Neutrophil (primary cell): ENCODE data around the gene MUC3A.
"Not testable (repeated sequence)": the region's sequence is repeated elsewhere in the genome, so short reads cannot be mapped to it uniquely, and the experiment has no call there.

Experiments used
- H3K27ac ChIP-seq: fragments of 200-600 bp; sonication (generic); 2 replicates; pipeline ENCODE4 v1.5.1; 2016; ENCODE audit warnings: mild to moderate bottlenecking, moderate library complexity
- H3K27me3 ChIP-seq: fragments of 200-600 bp; sonication (generic); 2 replicates; pipeline ENCODE4 v1.6.0; 2016; ENCODE audit warnings: mild to moderate bottlenecking
- H3K36me3 ChIP-seq: fragments of 200-600 bp; sonication (generic); 2 replicates; pipeline ENCODE4 v1.5.1; 2017
- H3K4me1 ChIP-seq, 2 experiments: fragments of 200-600 bp in 1 of 2; sonication (generic) in 1 of 2; 1 replicate in 1 of 2; 2 replicates in 1 of 2; pipeline versions ENCODE4 v1.5.1 to v1.6.1; 2013 to 2016; ENCODE audit warnings: low read depth in 1 of 2, low read length in 1 of 2, mild to moderate bottlenecking in 1 of 2, moderate library complexity in 1 of 2; ENCODE audit not compliant: control insufficient read depth in 1 of 2, insufficient read depth in 1 of 2
- H3K4me3 ChIP-seq, 2 experiments: fragments of 200-600 bp in 1 of 2; sonication (generic) in 1 of 2; 1 replicate in 1 of 2; 2 replicates in 1 of 2; pipeline ENCODE4 v1.5.1; 2013 to 2016; ENCODE audit warnings: low read depth in 1 of 2, low read length in 1 of 2, mild to moderate bottlenecking in 1 of 2, moderate library complexity in 1 of 2
- H3K9me3 ChIP-seq: fragments of 200-600 bp; sonication (generic); 2 replicates; pipeline ENCODE4 v1.5.1; 2016
- CTCF ChIP-seq: fragments of 200-600 bp; sonication (generic); IDR thresholded peaks from 2 replicates; pipeline ENCODE4 v1.5.1; 2016; ENCODE audit warnings: antibody characterized with exemption

MUC3A gene

GRCh38 chr7:100949227-100949932 is at the start of gene MUC3A:
Gene MUC3A, plus strand, starts transcription at chr7:100949534. Its CDS starts 91 bp downstream, at chr7:100949625.
- H3K27ac ChIP-seq = no peak within 1 kb of the TSS
- H3K36me3 ChIP-seq = no peaks in the 10 kb centered on the region
- H3K27me3 ChIP-seq = peaks cover 59% of the 10 kb centered on the region
- no peak within 1 kb of the TSS for H3K4me3 ChIP-seq
- TF ChIP-seq CTCF = no peak
- H3K4me1 ChIP-seq = no peaks in the 10 kb centered on the region
- no peaks in the 10 kb centered on the region for H3K9me3 ChIP-seq

- H3K36me3 ChIP-seq = no peaks in the 10 kb centered on the region
- H3K4me3 ChIP-seq = no peak overlapping the region
- peaks cover 79% of the 10 kb centered on the region for H3K27me3 ChIP-seq
- H3K9me3 ChIP-seq = no peaks in the 10 kb centered on the region
- no peak overlapping the region for H3K27ac ChIP-seq
- peaks cover 7 to 12% of the 10 kb centered on the region in 2 experiments for H3K4me1 ChIP-seq
- no peak for TF ChIP-seq CTCF
Observed at GRCh38 chr7:100900978-100901377, 48.4 kb upstream of the MUC3A start.

GRCh38 chr7:100901921-100902332 is 47.4 kb upstream of the MUC3A start:
- TF ChIP-seq CTCF = no peak

GRCh38 chr7:100902638-100903037 is 46.7 kb upstream of the MUC3A start:
- Histone ChIP-seq H3K4me3 (no peak overlapping the region), H3K36me3 (no peaks in the 10 kb centered on the region), H3K9me3 (no peaks in the 10 kb centered on the region), H3K27me3 (peaks cover 77% of the 10 kb centered on the region), H3K4me1 (no peaks in the 10 kb centered on the region), H3K27ac (no peak overlapping the region)
- TF ChIP-seq CTCF = no peak

More at GRCh38 chr7:100901921-100902332, 47.4 kb upstream of the MUC3A start:
- Histone ChIP-seq H3K36me3 (no peaks in the 10 kb centered on the region), H3K4me1 (peaks cover 0 to 5% of the 10 kb centered on the region in 2 experiments), H3K9me3 (no peaks in the 10 kb centered on the region), H3K27me3 (peaks cover 77% of the 10 kb centered on the region), H3K4me3 (no peak overlapping the region), H3K27ac (no peak overlapping the region)

GRCh38 chr7:100908512-100908911 is 40.8 kb upstream of the MUC3A start:
- Histone ChIP-seq H3K4me3 (no peak overlapping the region), H3K36me3 (no peaks in the 10 kb centered on the region), H3K9me3 (no peaks in the 10 kb centered on the region), H3K4me1 (peaks cover 6 to 13% of the 10 kb centered on the region in 2 experiments), H3K27me3 (peaks cover 33% of the 10 kb centered on the region), H3K27ac (no peak overlapping the region)
- TF ChIP-seq CTCF = no peak

- Histone ChIP-seq H3K27me3 (peaks cover 23% of the 10 kb centered on the region), H3K4me1 (peaks cover 6 to 13% of the 10 kb centered on the region in 2 experiments), H3K27ac (peak overlapping the region; percentile 58)
- not testable (repeated sequence) for H3K4me3 ChIP-seq, H3K36me3 ChIP-seq, H3K9me3 ChIP-seq
Observed at GRCh38 chr7:100910443-100910842, 38.9 kb upstream of the MUC3A start.
